K562 (cell line): Measurements from ENCODE around the gene ECT2. TPM values are rescaled to one million over a fixed set of nuclear protein-coding genes. Genes with fewer than 3 reads are reported as not detected.

Experiments used
- ELF4 ChIP-seq: fragments of 450-650 bp; formaldehyde crosslinking; IDR thresholded peaks from 2 replicates; pipeline ENCODE4 v1.4.0; 2022; ENCODE audit warnings: missing genetic modification characterization
- KAT7 ChIP-seq: sonication (generic); formaldehyde crosslinking; IDR thresholded peaks from 2 replicates; pipeline ENCODE4 v1.8.0; 2022; ENCODE audit warnings: missing genetic modification reagents, mild to moderate bottlenecking, borderline replicate concordance
- MAFK ChIP-seq: IDR thresholded peaks from 2 replicates; pipeline ENCODE4 v1.6.1; 2011; ENCODE audit warnings: low read length, improper control_type of control experiment
- MEIS2 ChIP-seq: fragments of 450-650 bp; IDR thresholded peaks from 2 replicates; pipeline ENCODE4 v1.6.1; 2014; ENCODE audit warnings: mild to moderate bottlenecking; ENCODE audit not compliant: partially characterized antibody
- MNT ChIP-seq, 2 experiments: fragments of 450-650 bp; conservative IDR thresholded peaks; 2 replicates each; pipeline ENCODE4 v1.6.1; 2017; ENCODE audit warnings: mild to moderate bottlenecking in 2 of 2, moderate library complexity in 2 of 2
- NCOR1 ChIP-seq: fragments of 450-650 bp; IDR thresholded peaks from 2 replicates; pipeline ENCODE4 v1.6.1; 2016; ENCODE audit warnings: mild to moderate bottlenecking, moderate library complexity
- PYGO2 ChIP-seq: fragments of 450-650 bp; IDR thresholded peaks from 2 replicates; pipeline ENCODE4 v1.6.1; 2016; ENCODE audit warnings: mild to moderate bottlenecking, missing genetic modification characterization, moderate library complexity, missing compliant biosample characterization
- TCF3 ChIP-seq: sonication (generic); formaldehyde crosslinking; IDR thresholded peaks from 2 replicates; pipeline ENCODE4 v1.4.0; 2020; ENCODE audit warnings: mild to moderate bottlenecking, missing genetic modification reagents
- THRB ChIP-seq: fragments of 450-650 bp; formaldehyde crosslinking; conservative IDR thresholded peaks from 2 replicates; pipeline ENCODE4 v1.4.0; 2022; ENCODE audit warnings: mild to moderate bottlenecking, missing genetic modification characterization
- USF2 ChIP-seq: sonication (generic); formaldehyde crosslinking; IDR thresholded peaks from 2 replicates; pipeline ENCODE4 v1.5.0; 2020; ENCODE audit warnings: missing genetic modification reagents
- ZBTB8A ChIP-seq: fragments of 450-650 bp; IDR thresholded peaks from 2 replicates; pipeline ENCODE4 v1.6.1; 2018; ENCODE audit warnings: mild to moderate bottlenecking, moderate library complexity; ENCODE audit not compliant: partially characterized antibody
- ZNF431 ChIP-seq: sonication (generic); formaldehyde crosslinking; IDR thresholded peaks from 2 replicates; pipeline ENCODE4 v1.8.0; 2022; ENCODE audit warnings: mild to moderate bottlenecking, missing genetic modification reagents
- ZNF507 ChIP-seq: conservative IDR thresholded peaks from 2 replicates; pipeline ENCODE4 v1.6.1; 2017; ENCODE audit warnings: missing genetic modification characterization, missing compliant biosample characterization
- ZNF561 ChIP-seq: fragments of 450-650 bp; formaldehyde crosslinking; conservative IDR thresholded peaks from 2 replicates; pipeline ENCODE4 v1.4.0; 2020; ENCODE audit warnings: mild to moderate bottlenecking, moderate library complexity
- ZNF77 ChIP-seq: fragments of 250-450 bp; sonication (Bioruptor Pico); IDR thresholded peaks from 2 replicates; pipeline ENCODE4 v1.5.0; 2020
- ZSCAN29 ChIP-seq: fragments of 450-650 bp; IDR thresholded peaks from 2 replicates; pipeline ENCODE4 v1.6.1; 2017
- polyA plus RNA-seq, 8 experiments: library from polyadenylated mRNA; depleted of rRNA in 4 of 8; stranded (reverse) in 5 of 8; unstranded in 3 of 8; fragments of >200 nt; fragmentation: Nextera tagmentation in 2 of 8; fragmentation: Illumina TruSeq in 1 of 8; extraction: Ambion mirVana in 2 of 8; extraction: Trizol in 1 of 8; gene quantifications; 2 replicates each; pipeline versions ENCODE4 v1.2.1 to v1.2.3, GENCODE V29; 2011 to 2014; ENCODE audit warnings: inconsistent platforms in 1 of 8, missing spikeins in 1 of 8
- total RNA-seq, 7 experiments: library from RNA; depleted of rRNA in 6 of 7; stranded (reverse); fragments of >200 nt in 6 of 7; fragmentation: Illumina TruSeq in 2 of 7; extraction: Trizol in 2 of 7; gene quantifications; 2 replicates each; pipeline versions ENCODE4 v1.2.1 to v1.2.3, GENCODE V29; 2011 to 2021; ENCODE audit warnings: low replicate concordance in 1 of 7
- TF ChIP-seq, protein P1 (sequence below), 2 experiments: IDR thresholded peaks in 1 of 2; conservative IDR thresholded peaks in 1 of 2; 2 replicates each; pipeline ENCODE4 v1.6.1; 2016; ENCODE audit warnings: low read depth in 2 of 2, mild to moderate bottlenecking in 1 of 2, missing compliant biosample characterization in 1 of 2, missing genetic modification characterization in 1 of 2, moderate library complexity in 1 of 2
- TF ChIP-seq, protein P2 (sequence below): fragments of 200-800 bp; sonication (Bioruptor generic); IDR thresholded peaks from 2 replicates; pipeline ENCODE4 v1.6.1; 2017; ENCODE audit warnings: missing genetic modification characterization, missing compliant biosample characterization
- TF ChIP-seq, protein P3 (sequence below), 2 experiments: fragments of 450-650 bp in 1 of 2; sonication (generic) in 1 of 2; formaldehyde crosslinking; conservative IDR thresholded peaks; 2 replicates each; pipeline versions ENCODE4 v1.4.0 to v1.8.1; 2020 to 2022; ENCODE audit warnings: mild to moderate bottlenecking in 1 of 2, missing genetic modification reagents in 1 of 2

Gene ECT2
- total and polyA plus RNA-seq, 9 of the 15 experiments (the other 6 are each of a cell fraction or from before 2014, with no cell fraction given) = 19.0 to 53.0 (median 36.5) TPM

GRCh38 chr3:172705170-172705569 is 45.4 kb upstream of the ECT2 start (continued):
- no peak for TF ChIP-seq KAT7 (CRISPR knock-in tag)
- TF ChIP-seq, protein P1, sequence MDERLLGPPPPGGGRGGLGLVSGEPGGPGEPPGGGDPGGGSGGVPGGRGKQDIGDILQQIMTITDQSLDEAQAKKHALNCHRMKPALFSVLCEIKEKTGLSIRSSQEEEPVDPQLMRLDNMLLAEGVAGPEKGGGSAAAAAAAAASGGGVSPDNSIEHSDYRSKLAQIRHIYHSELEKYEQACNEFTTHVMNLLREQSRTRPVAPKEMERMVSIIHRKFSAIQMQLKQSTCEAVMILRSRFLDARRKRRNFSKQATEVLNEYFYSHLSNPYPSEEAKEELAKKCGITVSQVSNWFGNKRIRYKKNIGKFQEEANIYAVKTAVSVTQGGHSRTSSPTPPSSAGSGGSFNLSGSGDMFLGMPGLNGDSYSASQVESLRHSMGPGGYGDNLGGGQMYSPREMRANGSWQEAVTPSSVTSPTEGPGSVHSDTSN (CRISPR knock-in tag; IDR thresholded peaks at IDR 0.05; ENCODE audit: low read depth) = no peak
- TF ChIP-seq, protein P1 (tag; conservative IDR thresholded peaks at IDR 0.05; ENCODE audit: low read depth) = no peak
- TF ChIP-seq, protein P2, sequence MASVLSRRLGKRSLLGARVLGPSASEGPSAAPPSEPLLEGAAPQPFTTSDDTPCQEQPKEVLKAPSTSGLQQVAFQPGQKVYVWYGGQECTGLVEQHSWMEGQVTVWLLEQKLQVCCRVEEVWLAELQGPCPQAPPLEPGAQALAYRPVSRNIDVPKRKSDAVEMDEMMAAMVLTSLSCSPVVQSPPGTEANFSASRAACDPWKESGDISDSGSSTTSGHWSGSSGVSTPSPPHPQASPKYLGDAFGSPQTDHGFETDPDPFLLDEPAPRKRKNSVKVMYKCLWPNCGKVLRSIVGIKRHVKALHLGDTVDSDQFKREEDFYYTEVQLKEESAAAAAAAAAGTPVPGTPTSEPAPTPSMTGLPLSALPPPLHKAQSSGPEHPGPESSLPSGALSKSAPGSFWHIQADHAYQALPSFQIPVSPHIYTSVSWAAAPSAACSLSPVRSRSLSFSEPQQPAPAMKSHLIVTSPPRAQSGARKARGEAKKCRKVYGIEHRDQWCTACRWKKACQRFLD (CRISPR knock-in tag) = no peak
- TF ChIP-seq MNT (conservative IDR thresholded peaks at IDR 0.05) = peak in 1 of 2 experiments; percentile 30; a peak in 1 of 4 replicates
- no peak for TF ChIP-seq ZNF561 (CRISPR knock-in tag)
- TF ChIP-seq TCF3 = peak; percentile 77
- peak; percentile 19 for TF ChIP-seq MEIS2
- no peak for TF ChIP-seq ZBTB8A
- TF ChIP-seq MAFK = no peak
- no peak for TF ChIP-seq ZNF507 (tag)
- no peak for TF ChIP-seq ELF4 (CRISPR knock-in tag)
- no peak for TF ChIP-seq ZNF77 (CRISPR knock-in tag)
- TF ChIP-seq, protein P3, sequence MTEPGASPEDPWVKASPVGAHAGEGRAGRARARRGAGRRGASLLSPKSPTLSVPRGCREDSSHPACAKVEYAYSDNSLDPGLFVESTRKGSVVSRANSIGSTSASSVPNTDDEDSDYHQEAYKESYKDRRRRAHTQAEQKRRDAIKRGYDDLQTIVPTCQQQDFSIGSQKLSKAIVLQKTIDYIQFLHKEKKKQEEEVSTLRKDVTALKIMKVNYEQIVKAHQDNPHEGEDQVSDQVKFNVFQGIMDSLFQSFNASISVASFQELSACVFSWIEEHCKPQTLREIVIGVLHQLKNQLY (CRISPR knock-in tag; conservative IDR thresholded peaks at IDR 0.05) = no peak
- TF ChIP-seq PYGO2 (tag) = no peak
- TF ChIP-seq USF2 = no peak
- no peak for TF ChIP-seq ZNF431
- no peak for TF ChIP-seq ZSCAN29
- TF ChIP-seq THRB (CRISPR knock-in tag) = no peak
- TF ChIP-seq NCOR1 = peak; percentile 76
